RWPE1 (cell line): ENCODE measurements around the gene CFAP157.
A peak's percentile ranks its signal among the peaks of the same experiment; 100 is the strongest.

Experiments used
- CTCF ChIA-PET: fragments of 350-600 bp; sonication (Branson Sonifier 250); formaldehyde crosslinking; extraction: SDS; loops from one replicate; lab custom pipeline; 2021; lab: Yijun Ruan, JAX
- POLR2A ChIA-PET: fragments of 400-600 bp; formaldehyde crosslinking; extraction: SDS; loops from one replicate; lab custom pipeline; 2020; ENCODE audit warnings: antibody characterized with exemption; ENCODE audit not compliant: low non-redundant PET; lab: Yijun Ruan, JAX
- DNase-seq: peaks from one replicate; pipeline ENCODE4 v3.0.0; 2012; ENCODE audit warnings: low spot score
- H3K27ac ChIP-seq: fragments of 450-650 bp; 2 replicates; pipeline ENCODE4 v1.5.1; 2017
- TF ChIP-seq, protein P1 (sequence below): fragments of 450-650 bp; conservative IDR thresholded peaks from 2 replicates; pipeline ENCODE4 v1.5.1; 2017; ENCODE audit warnings: low read depth, mild to moderate bottlenecking

The CFAP157 gene

DNA sequence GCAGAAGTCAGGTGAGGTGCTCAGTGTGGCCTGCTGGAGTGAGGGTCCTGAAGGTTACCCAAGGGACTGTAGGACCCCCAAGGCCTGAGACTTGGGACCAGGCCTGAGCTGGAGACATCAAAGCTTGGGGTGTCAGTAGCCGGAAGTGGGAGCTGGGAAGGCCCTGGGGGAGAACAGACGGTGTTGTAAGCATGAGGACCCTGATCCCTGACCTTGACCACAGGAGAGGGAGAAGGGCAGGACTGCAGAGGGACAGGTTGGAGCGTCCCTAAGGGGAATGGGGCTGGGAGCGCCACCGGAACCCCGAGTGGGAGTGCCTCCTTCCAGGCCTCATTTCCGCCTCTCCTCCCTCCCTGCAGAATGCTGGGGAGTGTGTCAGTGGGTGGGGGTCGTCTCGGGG lies 9.6 kb downstream of the CFAP157 start:
- no peak for DNase-seq
- POLR2A ChIA-PET: interaction anchor here (0.5 kb wide), 2 partner anchors 11 to 814 kb away, joined by 3 read pairs; no protein-coding TSS in a partner anchor
- CTCF ChIA-PET: interaction anchor here (1.0 to 3.1 kb wide), 3 partner anchors 10 to 64 kb away, joined by 3 to 26 read pairs (median 3); partner anchors contain the start of genes CFAP157 and TOR2A
- TF ChIP-seq, protein P1, sequence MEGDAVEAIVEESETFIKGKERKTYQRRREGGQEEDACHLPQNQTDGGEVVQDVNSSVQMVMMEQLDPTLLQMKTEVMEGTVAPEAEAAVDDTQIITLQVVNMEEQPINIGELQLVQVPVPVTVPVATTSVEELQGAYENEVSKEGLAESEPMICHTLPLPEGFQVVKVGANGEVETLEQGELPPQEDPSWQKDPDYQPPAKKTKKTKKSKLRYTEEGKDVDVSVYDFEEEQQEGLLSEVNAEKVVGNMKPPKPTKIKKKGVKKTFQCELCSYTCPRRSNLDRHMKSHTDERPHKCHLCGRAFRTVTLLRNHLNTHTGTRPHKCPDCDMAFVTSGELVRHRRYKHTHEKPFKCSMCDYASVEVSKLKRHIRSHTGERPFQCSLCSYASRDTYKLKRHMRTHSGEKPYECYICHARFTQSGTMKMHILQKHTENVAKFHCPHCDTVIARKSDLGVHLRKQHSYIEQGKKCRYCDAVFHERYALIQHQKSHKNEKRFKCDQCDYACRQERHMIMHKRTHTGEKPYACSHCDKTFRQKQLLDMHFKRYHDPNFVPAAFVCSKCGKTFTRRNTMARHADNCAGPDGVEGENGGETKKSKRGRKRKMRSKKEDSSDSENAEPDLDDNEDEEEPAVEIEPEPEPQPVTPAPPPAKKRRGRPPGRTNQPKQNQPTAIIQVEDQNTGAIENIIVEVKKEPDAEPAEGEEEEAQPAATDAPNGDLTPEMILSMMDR: no peak
- peak overlapping the region; percentile 95 for H3K27ac ChIP-seq

DNA sequence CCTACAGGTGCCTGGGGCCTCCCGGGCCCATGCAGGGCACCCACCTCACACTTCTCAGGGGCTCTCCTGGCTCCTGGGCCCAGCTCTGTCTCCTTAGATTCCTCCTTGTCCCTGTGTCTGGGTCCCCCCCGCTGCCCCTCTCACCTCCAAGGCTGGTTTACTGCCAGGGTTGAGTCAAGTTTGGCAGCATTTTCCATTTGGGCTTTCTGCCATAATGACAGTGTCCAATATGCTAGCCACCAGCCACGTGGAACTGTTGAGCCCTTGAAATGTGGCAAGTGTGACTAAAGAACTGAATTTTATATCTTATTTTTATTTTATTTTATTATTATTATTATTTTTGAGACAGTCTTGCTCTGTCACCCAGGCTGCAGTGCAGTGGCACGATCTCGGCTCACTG lies 11.0 kb downstream of the CFAP157 start:
- POLR2A ChIA-PET: no interaction called here
- no peak for DNase-seq
- H3K27ac ChIP-seq: peak overlapping the region; percentile 95
- CTCF ChIA-PET: interaction anchor here (0.6 to 0.7 kb wide), 2 partner anchors 97 to 129 kb away, joined by 3 read pairs; no protein-coding TSS in a partner anchor
- TF ChIP-seq, protein P1: no peak

DNA sequence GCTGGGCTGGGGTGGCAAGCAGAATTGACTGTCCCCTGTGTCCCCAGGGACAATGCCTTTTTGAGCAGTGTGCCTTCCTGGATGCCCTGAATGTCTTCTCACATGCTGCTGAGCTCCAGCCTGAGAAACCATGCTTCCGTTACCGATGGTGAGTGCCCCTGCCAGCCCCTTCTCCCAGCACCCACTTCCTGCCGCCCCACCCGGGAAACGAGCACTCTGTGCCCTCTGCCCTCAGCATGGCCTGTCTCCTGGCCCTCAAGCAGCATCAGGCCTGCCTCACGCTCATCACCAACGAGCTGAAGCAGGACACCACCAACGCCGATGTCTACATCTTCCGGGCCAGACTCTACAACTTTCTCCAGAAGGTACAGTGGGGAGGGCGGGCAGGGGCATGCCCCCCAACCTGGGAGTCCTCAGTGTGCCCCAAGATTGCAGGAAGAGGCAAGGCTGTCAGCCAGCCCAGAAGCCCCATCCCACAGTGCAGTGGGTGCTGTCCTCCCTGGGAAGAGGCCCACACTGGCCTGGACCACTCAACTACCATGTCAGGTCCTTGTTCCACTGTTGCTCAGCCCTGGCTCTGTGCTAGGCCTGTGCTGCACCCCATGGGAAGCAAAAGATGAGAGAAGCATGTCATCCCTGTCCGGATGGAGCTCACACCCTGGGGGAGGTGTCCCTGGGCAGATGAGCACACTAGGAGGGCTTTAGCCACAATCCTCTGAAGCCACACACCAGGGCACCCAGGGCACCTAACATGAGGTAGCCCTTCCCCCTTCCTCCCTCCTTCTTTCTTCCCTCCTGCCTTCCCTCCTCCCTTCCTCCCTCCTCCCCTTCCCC lies 13.5 kb downstream of the CFAP157 start:
- H3K27ac ChIP-seq: peak overlapping the region; percentile 95
- no peak for DNase-seq
- CTCF ChIA-PET: interaction anchor here (5.6 kb wide), 1 partner anchor 14 kb away, joined by 30 read pairs; the partner anchor contains the start of gene TOR2A
- POLR2A ChIA-PET: no interaction called here
- TF ChIP-seq, protein P1: no peak

DNA sequence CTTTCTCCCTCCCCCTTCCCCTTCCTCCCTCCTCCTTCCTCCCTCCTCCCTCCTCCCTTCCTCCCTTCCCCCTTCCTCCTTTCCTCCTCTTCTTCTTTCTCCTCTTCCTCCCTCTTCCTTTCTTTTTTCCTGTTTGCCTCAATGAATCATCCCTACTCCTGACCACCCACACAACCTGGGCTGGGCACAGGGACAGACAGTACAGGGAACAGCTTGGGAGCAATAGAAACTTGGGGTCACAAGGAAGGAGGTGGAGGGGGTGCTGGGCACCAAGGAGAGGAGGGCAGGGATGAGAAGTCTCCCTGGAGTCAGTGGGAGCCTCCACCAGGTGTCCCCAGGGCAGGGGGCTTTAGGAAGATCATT lies 14.1 kb downstream of the CFAP157 start:
- CTCF ChIA-PET: interaction anchor here (5.6 kb wide), 1 partner anchor 13 kb away, joined by 30 read pairs; the partner anchor contains the start of gene TOR2A
- POLR2A ChIA-PET: no interaction called here
- DNase-seq: no peak
- H3K27ac ChIP-seq: peak overlapping the region; percentile 95
- TF ChIP-seq, protein P1: no peak

DNA sequence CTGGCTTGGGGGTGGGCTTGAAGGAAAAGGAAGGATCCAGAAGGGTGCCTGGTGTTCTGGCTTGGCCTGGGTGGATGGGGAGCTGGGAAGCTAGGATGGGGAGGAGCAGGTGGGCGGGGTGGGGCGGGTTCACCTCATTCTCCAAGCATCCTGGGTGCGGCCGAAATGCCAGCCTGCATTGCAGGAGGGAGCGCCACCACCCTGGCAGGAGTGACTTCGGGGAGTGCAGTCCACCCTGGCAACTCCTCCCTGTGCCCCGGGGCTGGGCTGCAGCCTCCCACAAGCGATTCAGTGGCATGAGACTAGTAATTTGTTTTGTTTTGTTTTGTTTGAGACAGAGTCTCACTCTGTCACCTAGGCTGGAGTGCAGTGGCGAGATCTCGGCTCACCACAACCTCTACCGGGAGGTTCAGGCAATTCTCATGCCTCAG lies 14.6 kb downstream of the CFAP157 start:
- TF ChIP-seq, protein P1: no peak; the same call in 1 of the 2 replicates
- ChIA-PET CTCF (interaction anchor here (1.0 to 5.6 kb wide), 2 partner anchors 13 to 64 kb away, joined by 6 to 30 read pairs; partner anchors contain the start of gene TOR2A), POLR2A (interaction anchor here (0.6 kb wide), 1 partner anchor 30 kb away, joined by 3 read pairs; no protein-coding TSS in a partner anchor)
- peak; percentile 93 for DNase-seq
- H3K27ac ChIP-seq: peak overlapping the region; percentile 95

DNA sequence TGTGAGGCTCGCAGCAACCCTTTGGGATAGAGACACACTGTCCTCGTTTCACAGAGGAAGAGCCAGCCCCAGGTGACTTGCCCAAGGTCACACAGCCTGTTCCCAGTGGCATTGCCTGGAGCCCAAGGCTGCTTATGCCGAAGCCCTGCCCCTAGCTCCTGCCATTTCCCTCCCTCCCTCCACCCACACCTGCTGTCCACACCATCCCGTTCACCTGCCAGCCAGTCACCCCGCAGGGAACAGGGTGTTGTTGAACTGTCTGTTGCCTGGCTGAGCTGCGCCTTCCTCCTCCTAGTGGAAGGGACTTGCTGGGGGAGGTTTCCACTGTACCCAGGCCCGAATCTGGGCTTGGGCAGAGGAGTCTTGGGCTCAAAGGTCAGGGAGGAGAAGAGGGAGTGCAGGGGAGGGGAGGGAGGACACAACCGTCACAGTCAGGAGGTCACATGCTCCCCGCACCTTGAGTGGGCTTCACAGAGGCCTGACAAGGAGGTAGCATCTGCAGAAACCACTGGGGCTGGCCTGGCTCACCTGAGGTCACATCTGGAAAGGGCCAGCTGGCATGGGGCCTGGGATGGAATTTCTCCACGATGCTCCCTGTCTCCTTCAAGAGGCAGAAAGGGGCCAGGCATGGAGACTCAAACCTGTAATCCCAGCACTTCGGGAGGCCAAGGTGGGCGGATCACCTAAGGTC lies 15.4 kb downstream of the CFAP157 start:
- H3K27ac ChIP-seq: peak overlapping the region; percentile 95
- TF ChIP-seq, protein P1: no peak
- CTCF ChIA-PET: interaction anchor here (1.0 to 5.6 kb wide), 2 partner anchors 12 to 63 kb away, joined by 6 to 30 read pairs; partner anchors contain the start of gene TOR2A
- no peak for DNase-seq
- POLR2A ChIA-PET: interaction anchor here (0.6 kb wide), 1 partner anchor 128 kb away, joined by 11 read pairs; no protein-coding TSS in a partner anchor
